OCI-LY7 (cell line): Measurements from ENCODE around the gene ADD2. TPM values are rescaled to one million over a fixed set of nuclear protein-coding genes. Genes with fewer than 3 reads are reported as not detected.
"Not testable (repeated sequence)": the region's sequence is repeated elsewhere in the genome, so short reads cannot be mapped to it uniquely, and the experiment has no call there.

Experiments
- BruUV-seq: library from RNA; stranded (reverse); fragments of 400-500 nt; replicated peaks from 2 replicates; lab custom pipeline; 2021; lab: Mats Ljungman, UMichigan
- CTCF ChIA-PET: fragments of 300-600 bp; sonication (Branson Sonifier 250); formaldehyde crosslinking; loops from one replicate; lab custom pipeline; 2022; ENCODE audit warnings: antibody characterized with exemption; ENCODE audit not compliant: unreplicated experiment; lab: Charles Lee
- POLR2A ChIA-PET: fragments of 300-600 bp; sonication (Branson Sonifier 250); formaldehyde crosslinking; loops from one replicate; lab custom pipeline; 2022; ENCODE audit warnings: antibody characterized with exemption; lab: Charles Lee
- DNase-seq: peaks from one replicate; pipeline ENCODE4 v3.0.0-alpha.2; 2015; ENCODE audit warnings: low spot score
- H2AFZ ChIP-seq: fragments of 200-600 bp; sonication (generic), shearing (Covaris generic); 2 replicates; pipeline ENCODE4 v1.6.1; 2014; ENCODE audit warnings: mild to moderate bottlenecking, antibody characterized with exemption, low read length, moderate library complexity
- H3K27ac ChIP-seq: fragments of 200-600 bp; sonication (generic); 2 replicates; pipeline ENCODE4 v1.5.1; 2014; ENCODE audit warnings: mixed run types, low read depth, mild to moderate bottlenecking, moderate library complexity, low read length, inconsistent platforms; ENCODE audit not compliant: poor library complexity, severe bottlenecking
- H3K36me3 ChIP-seq: fragments of 200-600 bp; sonication (generic); 2 replicates; pipeline ENCODE4 v1.6.1; 2014; ENCODE audit warnings: mild to moderate bottlenecking, antibody characterized with exemption, low read length, moderate library complexity, mixed read lengths; ENCODE audit not compliant: insufficient read depth
- H3K4me1 ChIP-seq: fragments of 200-600 bp; sonication (generic); 2 replicates; pipeline ENCODE4 v1.5.1; 2014; ENCODE audit warnings: mild to moderate bottlenecking, low read length; ENCODE audit not compliant: insufficient read depth, poor library complexity, severe bottlenecking
- H3K4me2 ChIP-seq: fragments of 200-600 bp; sonication (generic); 2 replicates; pipeline ENCODE4 v1.6.1; 2014; ENCODE audit warnings: mild to moderate bottlenecking, low read length
- H3K4me3 ChIP-seq: fragments of 200-600 bp; sonication (generic); 2 replicates; pipeline ENCODE4 v1.5.1; 2014; ENCODE audit warnings: mild to moderate bottlenecking, low read depth, low read length; ENCODE audit not compliant: poor library complexity, severe bottlenecking
- H3K79me2 ChIP-seq: fragments of 200-600 bp; sonication (generic); 2 replicates; pipeline ENCODE4 v1.6.1; 2016; ENCODE audit warnings: low read depth, mild to moderate bottlenecking, low read length, moderate library complexity, mixed read lengths; ENCODE audit not compliant: insufficient read depth
- H3K9me2 ChIP-seq: fragments of 200-600 bp; sonication (generic); 2 replicates; pipeline ENCODE4 v1.6.1; 2016; ENCODE audit warnings: mild to moderate bottlenecking, low read length, mixed read lengths; ENCODE audit not compliant: insufficient read depth
- H3K9me3 ChIP-seq: fragments of 200-600 bp; sonication (generic); 2 replicates; pipeline ENCODE4 v1.6.1; 2014; ENCODE audit warnings: mild to moderate bottlenecking, mixed run types, low read length, mixed read lengths
- H4K20me1 ChIP-seq: fragments of 200-600 bp; sonication (generic); 2 replicates; pipeline ENCODE4 v1.6.1; 2014; ENCODE audit warnings: mild to moderate bottlenecking, antibody characterized with exemption, low read length, moderate library complexity, mixed read lengths; ENCODE audit not compliant: insufficient read depth
- EZH2phosphoT487 ChIP-seq: fragments of 200-600 bp; sonication (generic); IDR thresholded peaks from 2 replicates; pipeline ENCODE4 v1.6.1; 2018; ENCODE audit warnings: low read depth, borderline replicate concordance, mild to moderate bottlenecking, mixed run types, antibody characterized with exemption, low read length, moderate library complexity, mixed read lengths
- intact Hi-C: fragments of 100-400 bp; cut with micrococcal nuclease; formaldehyde crosslinking; loops from one replicate; pipeline ENCODE4 v1.10.0; 2022; ENCODE audit not compliant: unreplicated experiment
- total RNA-seq, 2 experiments: library from RNA; depleted of rRNA in 1 of 2; stranded (reverse); fragments of >200 nt in 1 of 2; shearing (Covaris generic) in 1 of 2; gene quantifications; 2 replicates each; pipeline ENCODE4 v1.2.3, GENCODE V29; 2014 to 2022
- TF ChIP-seq, protein P1 (sequence below): fragments of 200-600 bp; sonication (generic); conservative IDR thresholded peaks from 2 replicates; pipeline ENCODE4 v1.5.1; 2014; ENCODE audit warnings: mild to moderate bottlenecking, antibody characterized with exemption, low read length, moderate library complexity, mixed read lengths

Gene ADD2
- total RNA-seq, 2 experiments from 2014 or later = not detected

DNA sequence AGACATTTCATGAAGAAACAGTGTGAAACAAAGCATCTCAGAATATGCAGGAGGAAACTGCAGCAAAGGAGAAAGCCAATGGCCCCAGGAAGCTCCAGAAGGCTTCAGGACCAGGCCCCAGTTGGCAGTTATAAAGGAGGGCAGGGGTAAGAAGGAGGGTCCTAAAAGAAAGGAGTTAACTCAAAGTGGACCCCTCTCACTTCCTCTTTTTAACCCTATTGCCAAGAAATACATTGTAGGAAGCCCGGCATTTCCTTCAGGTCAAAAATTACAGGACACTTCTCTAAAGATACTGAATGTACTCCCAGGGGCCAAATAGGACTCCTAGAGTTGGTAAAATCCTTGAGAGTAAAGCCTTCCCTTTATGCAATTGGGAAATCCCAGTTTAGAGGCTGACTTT is 137.2 kb downstream of the ADD2 start:
- Histone ChIP-seq H3K4me3 (no peak overlapping the region), H3K9me2 (no peaks in the 10 kb centered on the region), H3K4me2 (no peak overlapping the region), H3K4me1 (no peaks in the 10 kb centered on the region), H3K79me2 (no peaks in the 10 kb centered on the region), H4K20me1 (no peaks in the 10 kb centered on the region), H2AFZ (no peak overlapping the region), H3K36me3 (no peaks in the 10 kb centered on the region), H3K9me3 (no peaks in the 10 kb centered on the region), H3K27ac (no peak overlapping the region)
- ChIA-PET CTCF (no interaction called here), POLR2A (interaction anchor here (0.7 kb wide), 1 partner anchor 52 kb away, joined by 3 read pairs; no protein-coding TSS in a partner anchor)
- no peak for TF ChIP-seq EZH2phosphoT487
- TF ChIP-seq, protein P1, sequence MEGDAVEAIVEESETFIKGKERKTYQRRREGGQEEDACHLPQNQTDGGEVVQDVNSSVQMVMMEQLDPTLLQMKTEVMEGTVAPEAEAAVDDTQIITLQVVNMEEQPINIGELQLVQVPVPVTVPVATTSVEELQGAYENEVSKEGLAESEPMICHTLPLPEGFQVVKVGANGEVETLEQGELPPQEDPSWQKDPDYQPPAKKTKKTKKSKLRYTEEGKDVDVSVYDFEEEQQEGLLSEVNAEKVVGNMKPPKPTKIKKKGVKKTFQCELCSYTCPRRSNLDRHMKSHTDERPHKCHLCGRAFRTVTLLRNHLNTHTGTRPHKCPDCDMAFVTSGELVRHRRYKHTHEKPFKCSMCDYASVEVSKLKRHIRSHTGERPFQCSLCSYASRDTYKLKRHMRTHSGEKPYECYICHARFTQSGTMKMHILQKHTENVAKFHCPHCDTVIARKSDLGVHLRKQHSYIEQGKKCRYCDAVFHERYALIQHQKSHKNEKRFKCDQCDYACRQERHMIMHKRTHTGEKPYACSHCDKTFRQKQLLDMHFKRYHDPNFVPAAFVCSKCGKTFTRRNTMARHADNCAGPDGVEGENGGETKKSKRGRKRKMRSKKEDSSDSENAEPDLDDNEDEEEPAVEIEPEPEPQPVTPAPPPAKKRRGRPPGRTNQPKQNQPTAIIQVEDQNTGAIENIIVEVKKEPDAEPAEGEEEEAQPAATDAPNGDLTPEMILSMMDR = no peak
- no peak for DNase-seq
- BruUV-seq = no TSS peak
- intact Hi-C loops = no loop called here

DNA sequence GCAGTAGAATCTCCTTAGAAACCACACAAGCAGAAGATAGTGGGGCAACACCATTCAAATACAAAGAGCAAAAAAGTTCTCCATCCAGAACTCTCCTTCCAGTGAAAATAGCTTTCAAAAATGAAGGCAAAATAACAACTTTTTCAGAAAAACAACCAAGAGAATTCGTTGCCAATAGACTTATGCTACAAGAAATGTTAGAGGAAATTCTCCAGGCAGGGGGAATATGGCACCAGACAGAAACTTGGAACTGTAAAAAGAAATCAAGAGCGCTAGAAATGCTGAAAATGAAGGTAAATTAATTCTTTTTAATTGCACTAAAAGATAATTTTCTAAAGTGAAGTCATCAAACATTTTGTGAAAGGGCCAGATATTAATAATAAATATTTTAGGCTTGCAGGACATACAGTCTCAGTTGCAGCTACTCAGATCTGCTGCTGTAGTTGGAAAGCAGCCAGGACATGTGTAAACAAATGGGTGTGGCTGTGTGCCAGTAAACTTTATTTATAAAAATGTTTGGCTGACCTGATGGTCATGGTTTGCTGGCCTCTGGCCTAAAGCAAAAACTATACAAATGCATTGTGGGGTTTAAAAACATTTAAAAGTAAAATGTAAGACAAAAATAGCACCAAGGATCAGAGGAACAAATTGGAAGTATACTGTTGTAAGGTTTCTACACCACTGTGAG is 140.6 kb downstream of the ADD2 start:
- Histone ChIP-seq H3K4me2 (no peak overlapping the region), H2AFZ (no peak overlapping the region), H3K4me1 (no peaks in the 10 kb centered on the region), H3K27ac (no peak overlapping the region), H3K79me2 (no peaks in the 10 kb centered on the region), H3K4me3 (no peak overlapping the region), H3K9me3 (no peaks in the 10 kb centered on the region), H3K9me2 (no peaks in the 10 kb centered on the region), H3K36me3 (no peaks in the 10 kb centered on the region), H4K20me1 (no peaks in the 10 kb centered on the region)
- no peak for DNase-seq
- intact Hi-C loops = no loop called here
- ChIA-PET POLR2A (no interaction called here), CTCF (no interaction called here)
- BruUV-seq = no TSS peak
- no peak for TF ChIP-seq EZH2phosphoT487
- TF ChIP-seq, protein P1 = no peak

DNA sequence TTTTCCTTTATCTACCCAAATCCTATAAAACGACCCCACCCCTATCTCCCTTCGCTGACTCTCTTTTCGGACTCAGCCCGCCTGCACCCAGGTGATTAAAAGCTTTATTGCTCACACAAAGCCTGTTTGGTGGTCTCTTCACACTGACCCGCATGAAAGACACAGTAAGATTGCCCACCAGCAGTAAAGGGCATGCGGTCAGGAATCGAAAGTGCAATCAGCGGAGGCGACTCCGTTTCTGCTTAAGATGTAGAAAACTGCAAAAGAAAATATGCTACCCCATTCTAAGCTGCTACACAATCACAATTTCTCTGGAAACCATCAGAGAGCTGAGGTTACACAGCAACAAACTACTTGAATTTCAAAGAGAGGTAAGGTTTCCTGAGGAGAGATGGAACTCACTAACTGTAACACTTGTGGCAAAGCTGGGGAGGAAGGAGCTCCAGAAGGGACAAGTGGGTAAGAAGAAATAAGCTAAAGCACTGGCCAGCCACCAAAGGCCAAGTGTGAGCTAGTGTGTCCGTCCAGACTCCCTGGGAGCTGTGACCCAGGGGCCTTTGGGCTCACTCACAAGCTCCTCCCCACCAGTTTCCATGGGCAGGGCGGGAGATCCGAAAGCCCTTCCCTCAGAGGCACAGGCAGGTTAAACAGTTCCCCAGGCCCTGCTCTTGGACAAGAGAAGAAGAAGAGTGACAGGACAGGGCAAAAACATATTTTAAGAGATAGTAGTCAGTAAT is 141.6 kb downstream of the ADD2 start:
- Histone ChIP-seq H3K4me1 (no peaks in the 10 kb centered on the region), H4K20me1 (no peaks in the 10 kb centered on the region), H3K27ac (no peak overlapping the region), H3K36me3 (no peaks in the 10 kb centered on the region), H2AFZ (no peak overlapping the region), H3K9me3 (no peaks in the 10 kb centered on the region), H3K79me2 (no peaks in the 10 kb centered on the region), H3K4me3 (no peak overlapping the region), H3K9me2 (no peaks in the 10 kb centered on the region), H3K4me2 (no peak overlapping the region)
- DNase-seq = no peak
- TF ChIP-seq EZH2phosphoT487 = no peak
- TF ChIP-seq, protein P1 = no peak
- intact Hi-C loops = no loop called here
- ChIA-PET POLR2A (no interaction called here), CTCF (no interaction called here)
- no TSS peak for BruUV-seq

DNA sequence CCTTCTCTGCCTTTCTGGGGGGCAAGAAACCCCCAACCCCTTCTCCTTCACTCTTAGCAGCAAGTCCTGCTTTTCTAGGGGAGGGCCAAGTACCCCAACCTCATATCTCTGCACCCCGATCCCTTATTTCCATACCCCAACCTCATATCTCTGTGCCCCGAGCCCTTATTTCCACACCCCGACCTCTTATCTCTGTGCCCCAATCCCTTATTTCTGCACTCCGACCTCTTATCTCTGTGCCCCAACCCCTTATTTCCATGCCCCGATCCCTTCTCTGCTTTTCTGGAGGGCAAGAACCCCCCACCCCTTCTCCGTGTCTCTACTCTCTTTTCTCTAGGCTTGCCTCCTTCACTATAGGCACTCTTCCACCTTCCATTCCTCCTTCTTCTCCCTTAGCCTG is 146.5 kb downstream of the ADD2 start:
- POLR2A ChIA-PET, intact Hi-C loops, H3K36me3 ChIP-seq, DNase-seq, BruUV-seq, CTCF ChIA-PET, H3K79me2 ChIP-seq, H3K27ac ChIP-seq, H2AFZ ChIP-seq, H3K4me1 ChIP-seq, H4K20me1 ChIP-seq, H3K9me3 ChIP-seq, H3K4me3 ChIP-seq, H3K9me2 ChIP-seq, H3K4me2 ChIP-seq: not testable (repeated sequence)
